Stimulated activated CD4-positive, alpha-beta T cell treated with anti-CD3 and anti-CD28 coated beads, Interleukin-12 subunit alpha, Interleukin-12 subunit beta, amount 100 ng/mL, for 48 hours (primary cell): ENCODE data around the gene KAZN.
A peak's percentile ranks its signal among the peaks of the same experiment; 100 is the strongest.
"Not testable (repeated sequence)": the region's sequence is repeated elsewhere in the genome, so short reads cannot be mapped to it uniquely, and the experiment has no call there.

ENCODE experiments used
- DNase-seq, 3 donors: peaks; one replicate each; pipeline ENCODE4 v3.0.0-alpha.2; 2020; ENCODE audit warnings: low read depth in 2 of 3, low spot score in 1 of 3

Gene KAZN

GRCh38 chr1:15115542-15116330 is 517.3 kb downstream of the KAZN start:
- DNase-seq = no peak

DNA sequence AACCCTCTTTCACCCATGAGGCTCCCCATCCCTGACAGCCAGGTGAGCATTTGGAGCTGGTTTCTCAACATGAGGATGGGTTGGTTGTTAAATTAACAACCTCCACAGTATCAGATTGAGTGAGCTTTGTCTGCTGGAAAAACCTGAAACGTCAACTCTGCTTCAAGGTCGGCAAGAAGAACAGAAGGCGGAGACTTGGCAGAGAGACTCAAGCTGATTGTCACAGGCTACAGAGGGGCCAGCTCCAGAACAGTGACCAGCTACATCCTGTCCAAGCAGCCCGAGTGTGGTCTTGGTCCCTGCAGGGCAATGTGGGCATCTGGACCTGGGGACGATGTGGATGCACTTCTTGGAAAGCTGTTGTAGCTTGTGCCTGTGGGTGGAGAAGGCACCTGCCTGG is 518.5 kb downstream of the KAZN start:
- DNase-seq = no peak

- no peak for DNase-seq
Observed at GRCh38 chr1:15117671-15118325, 519.3 kb downstream of the KAZN start.

DNA sequence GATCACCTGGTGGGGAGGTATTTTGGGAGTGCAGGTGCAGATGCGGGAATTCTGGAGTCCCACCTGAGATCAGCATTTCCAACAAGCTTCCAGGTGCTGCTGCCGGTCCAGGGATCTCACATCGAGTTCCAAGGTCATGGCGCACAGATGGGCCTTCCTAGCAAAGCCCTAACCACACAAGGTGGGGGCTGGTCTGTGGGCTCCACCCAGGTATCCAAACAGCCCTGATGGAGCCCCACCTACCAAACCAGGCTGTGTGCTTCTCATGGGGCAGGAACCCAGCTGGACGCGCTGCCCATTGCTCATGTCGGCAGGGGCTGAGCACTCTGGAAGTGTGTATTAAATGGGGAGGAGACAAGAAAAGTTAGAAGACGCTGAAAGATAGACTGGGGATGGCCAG is 520.1 kb downstream of the KAZN start:
- DNase-seq = no peak

DNA sequence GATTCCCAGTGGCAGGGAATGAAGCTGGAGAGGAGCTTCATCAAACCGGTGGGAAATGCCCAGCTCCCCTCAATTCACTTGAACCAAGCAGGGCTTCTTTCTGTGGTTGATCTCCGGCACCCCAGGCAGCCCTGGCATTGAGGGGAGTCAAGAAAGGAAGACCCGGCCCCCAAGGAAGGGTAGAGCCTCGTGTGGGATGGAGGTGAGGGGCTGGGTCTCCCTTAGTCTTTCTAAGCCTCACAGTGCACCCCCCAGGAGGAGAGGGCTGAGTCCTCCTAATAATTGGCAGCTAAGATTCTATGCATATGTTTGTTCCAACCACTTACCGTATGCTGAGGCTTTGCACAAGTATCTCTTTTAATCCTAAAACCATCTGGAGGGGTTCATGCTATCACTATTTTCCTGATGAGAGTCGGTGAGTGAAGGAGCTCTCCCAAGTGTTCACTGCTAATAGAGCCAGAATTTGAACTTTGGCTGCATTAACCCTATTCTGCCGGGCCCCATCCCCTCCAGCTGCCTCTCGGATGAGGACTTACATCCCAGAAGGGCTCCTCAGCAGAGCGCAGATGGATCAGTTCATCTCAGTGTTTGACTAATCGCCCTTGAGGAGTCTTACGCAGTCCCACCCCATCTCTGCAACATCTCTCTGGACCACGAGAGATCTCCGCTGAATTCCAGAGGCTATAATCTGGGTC is 521.9 kb downstream of the KAZN start:
- DNase-seq = no peak

DNA sequence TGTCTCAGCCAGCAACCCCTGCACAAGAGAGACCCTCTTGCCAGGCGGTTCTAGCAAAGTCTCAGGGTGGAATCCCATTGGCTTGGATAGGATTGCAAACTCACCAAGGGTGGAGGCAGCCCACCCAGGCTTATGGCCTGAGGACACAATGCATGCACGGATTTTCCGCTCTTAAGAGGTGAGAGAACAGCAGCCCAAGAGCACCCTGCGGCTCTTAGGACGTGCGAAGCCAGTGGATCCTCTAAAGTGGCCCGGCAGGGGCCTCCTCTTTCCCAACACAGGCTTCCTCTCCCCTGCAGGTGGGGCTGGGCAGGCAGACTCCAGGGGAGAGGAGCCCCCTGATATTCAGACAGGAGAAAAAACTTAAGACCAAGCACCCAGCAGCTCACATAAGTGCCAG is 523.8 kb downstream of the KAZN start:
- no peak for DNase-seq

DNA sequence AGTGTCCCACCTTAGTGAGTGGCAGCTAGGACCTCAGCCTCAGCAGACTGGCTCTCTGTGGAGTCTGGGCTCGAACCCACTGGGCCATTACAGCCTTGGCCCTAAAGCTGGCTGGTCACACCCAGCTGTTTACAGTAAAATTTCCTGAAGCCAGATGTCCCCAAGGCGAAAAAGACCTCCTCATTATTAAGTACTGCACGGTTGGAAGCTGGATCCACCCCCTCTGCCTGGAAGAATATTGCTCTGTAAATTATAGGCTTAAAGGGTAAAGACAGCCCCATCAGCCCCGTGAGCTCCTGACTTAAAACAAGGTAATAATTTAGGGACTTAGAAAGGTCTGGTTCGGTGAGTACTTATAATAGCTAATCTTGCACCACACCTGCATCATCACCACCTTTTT is 524.8 kb downstream of the KAZN start:
- no peak for DNase-seq

DNA sequence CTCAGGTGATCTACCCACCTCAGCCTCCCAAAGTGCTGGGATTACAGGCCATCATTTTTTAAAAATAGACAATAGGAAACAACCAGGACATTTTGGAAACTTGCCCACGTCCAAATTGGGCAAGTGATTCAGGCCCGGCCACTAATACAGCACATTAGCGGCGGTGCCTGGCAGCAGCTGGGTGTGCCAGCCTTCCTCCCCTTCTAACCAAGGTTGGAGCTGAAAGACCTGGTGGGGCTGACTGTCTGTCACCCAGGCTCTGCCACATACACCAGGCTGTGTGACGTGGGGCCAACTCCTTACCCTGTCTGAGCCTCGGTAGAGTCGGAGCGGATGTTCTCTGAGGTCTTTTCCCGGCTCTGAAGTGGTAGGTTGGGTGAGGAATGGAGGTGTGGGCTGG is 525.4 kb downstream of the KAZN start:
- DNase-seq = no peak

- no peak for DNase-seq
Observed at GRCh38 chr1:15124362-15125100, 526.0 kb downstream of the KAZN start.

DNA sequence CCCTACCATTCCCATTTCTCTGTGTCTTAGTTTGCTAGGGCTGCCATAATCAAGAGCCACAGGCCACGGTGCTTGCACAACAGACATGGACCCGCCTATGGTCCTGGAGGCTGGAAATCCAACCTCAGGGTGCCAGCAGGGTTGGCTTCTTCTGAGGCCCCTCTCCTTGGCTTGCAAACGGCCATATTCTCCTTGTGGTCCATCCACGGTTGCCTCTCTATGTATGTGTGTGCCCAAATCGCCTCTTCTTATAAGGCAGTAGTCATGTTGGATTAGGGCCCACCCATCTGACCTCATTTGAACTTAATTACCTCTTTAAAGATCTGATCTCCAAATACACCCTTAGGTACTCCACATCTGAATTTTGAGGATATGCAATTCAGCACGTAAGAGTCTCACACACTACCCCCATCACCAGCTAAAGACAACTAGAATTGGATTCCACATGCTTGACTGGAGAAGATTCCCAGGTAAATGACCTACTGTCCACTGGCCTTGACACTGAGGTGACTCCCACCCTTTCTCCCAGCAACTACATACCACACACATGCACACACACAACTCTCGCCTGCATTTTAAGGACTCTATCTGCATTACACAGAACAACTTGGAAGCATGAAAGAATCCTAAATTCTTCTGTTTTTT is 526.7 kb downstream of the KAZN start:
- no peak for DNase-seq

DNA sequence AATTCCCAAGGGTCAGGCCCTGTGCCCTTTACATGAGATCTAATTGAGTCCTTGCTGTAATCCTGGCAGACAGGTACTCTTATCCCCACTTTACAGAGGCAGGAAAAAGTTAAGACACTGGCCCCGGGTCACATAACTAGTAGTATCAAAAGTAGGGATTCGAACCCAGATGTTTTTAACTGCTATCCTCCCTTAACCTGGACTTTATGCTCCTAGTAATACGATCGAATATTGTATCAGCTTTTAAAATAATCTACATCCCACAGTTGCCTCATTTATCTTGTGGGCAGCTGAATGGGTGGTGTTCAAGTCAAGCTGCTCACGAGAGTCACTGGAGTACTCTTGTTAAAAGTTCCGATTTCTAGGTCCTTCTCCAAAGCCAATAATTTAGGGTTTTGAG is 529.6 kb downstream of the KAZN start:
- DNase-seq = no peak

GRCh38 chr1:15128520-15129313 is 530.2 kb downstream of the KAZN start:
- DNase-seq = peak; percentile 56 to 75 (median 59)

DNA sequence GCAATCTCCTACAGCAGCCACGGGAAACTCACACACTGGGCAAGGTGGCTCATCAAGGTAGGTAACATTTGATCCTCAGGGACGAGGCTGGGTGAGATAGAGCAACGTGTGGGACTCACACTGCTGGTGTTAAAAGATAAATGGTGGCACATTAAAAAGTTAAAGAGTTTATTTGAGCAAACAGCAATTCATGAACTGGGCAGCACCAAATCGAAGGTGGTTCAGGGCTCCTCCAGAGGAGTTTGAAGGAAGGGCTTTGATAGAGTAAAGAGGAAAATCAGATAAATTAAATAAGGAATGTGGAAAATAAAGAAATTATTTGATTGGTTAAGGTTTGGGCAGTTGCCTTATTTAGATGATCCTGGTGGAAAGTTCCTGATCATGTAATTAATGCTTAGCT is 531.5 kb downstream of the KAZN start:
- no peak for DNase-seq

GRCh38 chr1:15130607-15131006 is 532.1 kb downstream of the KAZN start:
- DNase-seq = no peak

DNA sequence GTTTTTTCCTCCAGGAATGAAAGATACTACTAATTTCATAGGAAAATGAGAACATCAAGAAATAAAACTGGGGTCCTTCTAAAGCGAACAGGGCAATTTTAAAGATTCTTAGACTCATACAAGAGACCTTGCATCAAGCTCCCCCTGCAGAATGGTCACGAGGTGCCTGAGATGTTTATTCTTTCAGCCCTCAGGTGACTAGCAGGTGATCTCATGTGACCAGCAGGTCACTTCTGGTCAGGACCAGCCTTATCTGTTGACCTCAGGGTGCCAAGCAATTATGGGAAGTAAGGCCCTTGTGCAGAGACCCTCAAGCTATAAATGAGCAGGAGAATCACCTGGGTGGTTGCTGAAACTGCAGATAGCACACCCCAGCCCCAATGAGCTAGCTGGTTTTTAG is 534.5 kb downstream of the KAZN start:
- DNase-seq = no peak

DNA sequence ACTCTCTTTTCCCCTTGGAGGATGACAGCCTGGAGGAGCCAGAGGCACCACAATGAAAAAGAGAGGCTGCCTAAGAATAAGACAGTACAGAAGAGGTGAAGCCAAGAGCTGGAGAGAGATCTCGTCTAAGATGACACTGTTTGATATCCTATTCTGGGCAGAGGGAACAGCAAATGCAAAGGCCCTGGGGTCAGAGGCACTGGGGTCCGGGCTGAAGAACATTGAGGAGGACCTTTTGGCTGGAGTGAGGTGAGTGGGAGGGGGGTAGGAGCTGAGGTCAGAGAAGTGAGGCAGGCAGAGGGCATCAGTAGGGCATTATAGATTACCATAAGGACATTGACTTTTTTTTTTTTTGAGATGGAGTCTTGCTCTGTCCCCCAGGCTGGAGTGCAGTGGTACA is 535.8 kb downstream of the KAZN start:
- no peak for DNase-seq

DNA sequence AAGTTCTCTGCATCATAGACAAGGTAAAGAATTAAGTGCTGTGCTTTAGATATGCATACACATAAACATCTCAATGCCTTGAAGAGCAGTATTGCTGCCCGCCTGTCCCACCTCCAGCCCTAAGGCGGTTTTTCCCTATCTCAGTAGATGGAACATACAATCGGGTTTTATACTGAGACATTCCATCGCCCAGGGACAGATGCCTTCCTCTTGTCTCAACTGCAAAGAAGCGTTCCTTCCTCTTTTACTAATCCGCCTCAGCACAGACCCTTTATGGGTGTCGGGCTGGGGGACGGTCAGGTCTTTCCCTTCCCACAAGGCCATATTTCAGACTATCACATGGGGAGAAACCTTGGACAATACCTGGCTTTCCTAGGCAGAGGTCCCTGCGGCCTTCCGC is 537.1 kb downstream of the KAZN start:
- not testable (repeated sequence) for DNase-seq

GRCh38 chr1:15137809-15138208 is 539.3 kb downstream of the KAZN start:
- DNase-seq = no peak

DNA sequence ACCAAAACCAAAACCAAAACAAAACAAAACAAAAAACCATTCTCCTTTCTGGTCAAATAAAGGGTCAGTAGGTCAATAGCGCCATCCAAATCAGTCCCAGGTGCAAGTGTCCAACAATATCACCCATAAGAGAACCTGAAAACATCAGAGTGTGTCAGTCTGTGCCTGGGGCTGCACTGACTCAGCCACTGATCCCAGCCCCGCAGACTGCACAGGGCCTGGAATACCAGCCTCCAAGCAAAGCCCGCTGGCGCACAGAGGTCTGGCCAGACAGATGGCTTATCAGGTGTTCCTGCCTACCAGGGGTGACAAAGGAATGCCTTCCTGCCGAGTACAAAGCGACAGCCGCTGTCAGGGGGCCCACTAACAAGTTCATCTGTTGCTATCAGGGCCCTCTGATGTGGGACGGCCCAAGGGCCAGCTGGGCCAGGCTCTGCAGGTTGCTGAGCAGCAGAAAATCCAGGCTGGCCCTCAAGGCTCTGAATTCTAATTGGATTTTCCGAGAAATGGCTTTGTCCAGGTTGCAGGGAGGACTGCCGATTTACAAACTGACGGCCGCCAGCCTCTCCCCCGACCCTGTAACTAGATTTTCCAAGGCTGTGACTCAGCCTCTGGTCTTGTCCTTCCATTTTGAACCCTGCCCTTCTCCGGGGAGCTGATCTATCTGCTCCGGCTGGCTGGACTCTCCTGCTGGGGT is 541.3 kb downstream of the KAZN start:
- DNase-seq = no peak
